Esophagus squamous epithelium (tissue), 5 donors: ENCODE results near the gene STING1. TPM values are rescaled to one million over a fixed set of nuclear protein-coding genes. Genes with fewer than 3 reads are reported as not detected.

Source experiments
- DNase-seq: peaks from one replicate; lab custom pipeline; 2025; lab: John Stamatoyannopoulos, UW
- H3K27ac ChIP-seq, 4 donors: fragments of 200-600 bp; sonication (generic); one replicate each; pipeline ENCODE4 v1.5.1; 2016 to 2019; ENCODE audit warnings: mild to moderate bottlenecking in 1 of 4
- H3K27me3 ChIP-seq, 4 donors: fragments of 200-600 bp; sonication (generic); 1 replicate in 3 of 4; 2 replicates in 1 of 4; pipeline versions ENCODE4 v1.5.1 to v1.6.0; 2017 to 2021; ENCODE audit warnings: antibody characterized with exemption in 1 of 4
- H3K36me3 ChIP-seq, 3 donors: fragments of 200-600 bp; sonication (generic); one replicate each; pipeline ENCODE4 v1.5.1; 2016 to 2019
- H3K4me1 ChIP-seq, 3 donors: fragments of 200-600 bp; sonication (generic); one replicate each; pipeline ENCODE4 v1.5.1; 2017 to 2019
- H3K4me3 ChIP-seq, 4 donors: fragments of 200-600 bp; sonication (generic); 1 replicate in 3 of 4; 2 replicates in 1 of 4; pipeline ENCODE4 v1.5.1; 2016 to 2019; ENCODE audit warnings: mild to moderate bottlenecking in 2 of 4, moderate library complexity in 1 of 4
- H3K9me3 ChIP-seq, 3 donors: fragments of 200-600 bp; sonication (generic); one replicate each; pipeline ENCODE4 v1.5.1; 2016 to 2019
- POLR2A ChIP-seq, 4 donors: fragments of 450-650 bp; IDR thresholded peaks; one replicate each; pipeline ENCODE4 v1.6.1; 2017; ENCODE audit warnings: antibody characterized with exemption in 4 of 4, mild to moderate bottlenecking in 4 of 4, moderate library complexity in 3 of 4
- WGBS, 2 donors: methylation state at CpG; one replicate each; pipeline ENCODE4 v1.1.5; 2018; 5-methylcytosine and 5-hydroxymethylcytosine counted together
- intact Hi-C: fragments of 100-400 bp; cut with DNase I; formaldehyde crosslinking; loops from one replicate; pipeline ENCODE4 v1.15.0; 2022
- total RNA-seq, 4 donors: library from RNA; depleted of rRNA; stranded (reverse); fragments of >200 nt; gene quantifications; one replicate each; pipeline ENCODE4 v1.1.0, GENCODE V29; 2016
- TF ChIP-seq, protein P1 (sequence below), 6 experiments: fragments of 450-650 bp in 4 of 6; fragments of 200-600 bp in 2 of 6; sonication (generic) in 2 of 6; IDR thresholded peaks; one replicate each; pipeline ENCODE4 v1.5.1; 2016 to 2019; ENCODE audit warnings: antibody characterized with exemption in 6 of 6, mild to moderate bottlenecking in 4 of 6, moderate library complexity in 4 of 6
- donor health status: DM: yes; HTN: yes; CAD: no.

STING1 gene
- total RNA-seq, 4 donors from 2014 or later = 33.0 to 49.6 (median 38.6) TPM

DNA sequence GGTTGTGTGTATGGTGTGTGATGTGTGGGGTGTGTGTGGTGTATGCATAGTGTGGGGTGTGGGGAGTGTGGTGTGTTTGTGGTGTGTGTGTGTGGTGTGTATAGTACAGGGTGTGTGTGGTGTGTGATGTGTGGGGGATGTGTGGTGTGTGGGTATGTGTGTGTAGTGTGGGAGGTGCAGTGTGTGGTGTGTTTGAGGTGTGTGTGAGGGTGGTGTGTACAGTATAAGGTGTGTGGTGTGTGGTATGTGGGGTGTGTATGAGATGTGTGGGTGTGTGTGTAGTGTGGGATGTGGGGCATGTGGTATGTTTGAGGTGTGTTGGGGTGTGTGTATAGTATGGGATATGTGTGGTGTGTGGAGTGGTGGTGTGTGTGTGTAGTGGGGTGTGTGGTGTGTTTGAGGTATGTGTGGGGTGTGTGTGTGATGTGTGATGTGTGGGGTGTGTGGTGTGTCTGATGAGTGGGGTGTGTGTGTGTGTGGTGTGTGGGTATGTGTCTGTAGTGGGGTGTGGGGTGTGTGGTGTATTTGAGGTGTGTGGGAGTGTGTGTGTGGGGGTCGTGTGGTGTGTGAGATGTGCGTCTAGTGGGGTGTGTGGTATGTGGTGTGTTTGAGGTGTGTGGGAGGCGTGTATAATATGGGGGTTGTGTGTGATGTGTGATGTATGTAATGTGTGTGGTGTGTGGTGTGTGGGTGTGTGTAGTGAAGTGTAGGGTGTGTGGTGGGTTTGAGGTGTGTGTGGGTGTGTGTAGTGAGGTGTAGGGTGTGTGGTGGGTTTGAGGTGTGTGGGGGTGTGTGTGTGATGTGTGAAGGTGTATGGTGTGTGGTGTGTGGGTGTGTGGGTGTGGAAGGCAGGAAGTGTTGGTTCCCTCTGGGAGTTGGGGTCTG is 28.6 kb downstream of the STING1 start:
- 75 to 82% methylated on average over 3 of the region's 3 CpGs for WGBS, 2 donors

DNA sequence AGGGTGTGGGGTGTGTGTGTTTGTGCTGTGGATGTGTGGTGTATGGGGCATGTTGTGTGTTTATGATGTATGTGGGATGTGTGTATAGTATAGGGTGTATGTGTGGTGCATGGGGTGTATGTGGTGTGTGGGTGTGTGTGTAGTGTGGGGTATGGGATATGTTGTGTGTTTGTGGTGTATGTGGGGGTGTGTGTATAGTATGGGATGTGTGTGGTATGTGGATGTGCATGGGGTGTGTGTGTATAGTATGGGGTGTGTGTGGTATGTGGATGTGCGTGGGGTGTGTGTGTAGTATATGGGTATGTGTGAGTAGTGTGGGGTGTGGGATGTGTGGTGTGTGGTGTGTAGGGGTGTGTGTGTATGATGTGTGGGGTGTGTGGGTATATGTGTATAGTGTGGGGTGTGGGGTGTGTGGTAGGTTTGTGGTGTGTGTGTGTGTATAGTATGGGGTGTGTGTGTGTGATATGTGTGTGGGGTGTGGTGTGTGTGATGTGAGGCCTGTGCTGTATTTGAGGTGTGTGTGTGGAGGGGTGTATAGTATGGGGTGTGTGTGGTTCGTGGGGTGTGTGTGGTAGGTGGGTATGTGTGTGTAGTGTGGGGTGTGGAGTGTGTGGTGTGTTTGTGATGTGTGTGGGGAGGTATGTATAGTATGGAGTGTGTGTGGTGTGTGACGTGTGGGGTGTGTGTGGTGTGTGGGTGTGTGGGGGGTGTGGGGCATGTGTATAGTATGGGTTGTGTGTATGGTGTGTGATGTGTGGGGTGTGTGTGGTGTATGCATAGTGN is 30.5 kb downstream of the STING1 start:
- no peak for DNase-seq
- intact Hi-C loops = no loop called here
- no peaks in the 10 kb centered on the region for H3K36me3 ChIP-seq

More for the DNA sequence above, 28.6 kb downstream of the STING1 start:
- Histone ChIP-seq H3K9me3 (no peaks in the 10 kb centered on the region), H3K4me3 (no peak overlapping the region), H3K36me3 (no peaks in the 10 kb centered on the region), H3K27ac (no peak overlapping the region), H3K27me3 (no peaks in the 10 kb centered on the region), H3K4me1 (peaks cover 0 to 12% (median 1%) of the 10 kb centered on the region in 3 donors)
- intact Hi-C loops = no loop called here
- no peak for DNase-seq
- TF ChIP-seq, protein P1, sequence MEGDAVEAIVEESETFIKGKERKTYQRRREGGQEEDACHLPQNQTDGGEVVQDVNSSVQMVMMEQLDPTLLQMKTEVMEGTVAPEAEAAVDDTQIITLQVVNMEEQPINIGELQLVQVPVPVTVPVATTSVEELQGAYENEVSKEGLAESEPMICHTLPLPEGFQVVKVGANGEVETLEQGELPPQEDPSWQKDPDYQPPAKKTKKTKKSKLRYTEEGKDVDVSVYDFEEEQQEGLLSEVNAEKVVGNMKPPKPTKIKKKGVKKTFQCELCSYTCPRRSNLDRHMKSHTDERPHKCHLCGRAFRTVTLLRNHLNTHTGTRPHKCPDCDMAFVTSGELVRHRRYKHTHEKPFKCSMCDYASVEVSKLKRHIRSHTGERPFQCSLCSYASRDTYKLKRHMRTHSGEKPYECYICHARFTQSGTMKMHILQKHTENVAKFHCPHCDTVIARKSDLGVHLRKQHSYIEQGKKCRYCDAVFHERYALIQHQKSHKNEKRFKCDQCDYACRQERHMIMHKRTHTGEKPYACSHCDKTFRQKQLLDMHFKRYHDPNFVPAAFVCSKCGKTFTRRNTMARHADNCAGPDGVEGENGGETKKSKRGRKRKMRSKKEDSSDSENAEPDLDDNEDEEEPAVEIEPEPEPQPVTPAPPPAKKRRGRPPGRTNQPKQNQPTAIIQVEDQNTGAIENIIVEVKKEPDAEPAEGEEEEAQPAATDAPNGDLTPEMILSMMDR (IDR thresholded peaks at IDR 0.05) = no peak
- TF ChIP-seq POLR2A (IDR thresholded peaks at IDR 0.05) = no peak

DNA sequence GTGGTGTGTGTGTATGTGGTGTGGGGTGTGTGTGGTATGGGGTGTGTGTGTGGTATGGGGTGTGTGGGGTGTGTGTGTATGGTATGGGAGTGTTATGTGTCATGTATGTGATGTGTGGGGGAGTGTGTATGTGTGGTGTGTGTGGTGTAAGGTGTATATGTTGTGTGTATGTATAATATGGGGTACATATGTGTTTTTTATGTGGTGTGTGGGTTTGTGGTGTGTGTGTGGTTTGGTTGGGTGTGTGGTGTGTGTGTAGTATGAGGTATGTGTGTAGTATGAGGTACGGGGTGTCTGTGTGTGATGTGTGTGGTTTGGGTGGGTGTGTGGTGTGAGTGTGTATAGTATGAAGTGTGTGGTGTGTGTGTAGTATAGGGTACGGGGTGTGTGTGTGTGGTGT is 31.4 kb downstream of the STING1 start:
- TF ChIP-seq POLR2A (IDR thresholded peaks at IDR 0.05) = no peak
- TF ChIP-seq, protein P1 (IDR thresholded peaks at IDR 0.05) = no peak
- 82 to 96% methylated on average over 2 of the region's 2 CpGs for whole genome bisulfite sequencing, 2 donors
- H3K9me3 ChIP-seq = no peaks in the 10 kb centered on the region
- H3K4me3 ChIP-seq = no peak overlapping the region
- intact Hi-C loops = no loop called here
- no peak overlapping the region for H3K27ac ChIP-seq
- no peaks in the 10 kb centered on the region for H3K36me3 ChIP-seq
- DNase-seq = no peak
- H3K27me3 ChIP-seq = no peaks in the 10 kb centered on the region
- H3K4me1 ChIP-seq = peaks cover 0 to 15% (median 14%) of the 10 kb centered on the region in 3 donors

More for the DNA sequence above, 30.5 kb downstream of the STING1 start:
- Histone ChIP-seq H3K4me3 (no peak overlapping the region), H3K27me3 (no peaks in the 10 kb centered on the region), H3K4me1 (peaks cover 0 to 6% (median 6%) of the 10 kb centered on the region in 3 donors), H3K27ac (no peak overlapping the region), H3K9me3 (no peaks in the 10 kb centered on the region)
- WGBS, 2 donors = 77 to 78% methylated on average over 3 of the region's 3 CpGs
- no peak for TF ChIP-seq POLR2A (IDR thresholded peaks at IDR 0.05)
- TF ChIP-seq, protein P1 (IDR thresholded peaks at IDR 0.05) = no peak

DNA sequence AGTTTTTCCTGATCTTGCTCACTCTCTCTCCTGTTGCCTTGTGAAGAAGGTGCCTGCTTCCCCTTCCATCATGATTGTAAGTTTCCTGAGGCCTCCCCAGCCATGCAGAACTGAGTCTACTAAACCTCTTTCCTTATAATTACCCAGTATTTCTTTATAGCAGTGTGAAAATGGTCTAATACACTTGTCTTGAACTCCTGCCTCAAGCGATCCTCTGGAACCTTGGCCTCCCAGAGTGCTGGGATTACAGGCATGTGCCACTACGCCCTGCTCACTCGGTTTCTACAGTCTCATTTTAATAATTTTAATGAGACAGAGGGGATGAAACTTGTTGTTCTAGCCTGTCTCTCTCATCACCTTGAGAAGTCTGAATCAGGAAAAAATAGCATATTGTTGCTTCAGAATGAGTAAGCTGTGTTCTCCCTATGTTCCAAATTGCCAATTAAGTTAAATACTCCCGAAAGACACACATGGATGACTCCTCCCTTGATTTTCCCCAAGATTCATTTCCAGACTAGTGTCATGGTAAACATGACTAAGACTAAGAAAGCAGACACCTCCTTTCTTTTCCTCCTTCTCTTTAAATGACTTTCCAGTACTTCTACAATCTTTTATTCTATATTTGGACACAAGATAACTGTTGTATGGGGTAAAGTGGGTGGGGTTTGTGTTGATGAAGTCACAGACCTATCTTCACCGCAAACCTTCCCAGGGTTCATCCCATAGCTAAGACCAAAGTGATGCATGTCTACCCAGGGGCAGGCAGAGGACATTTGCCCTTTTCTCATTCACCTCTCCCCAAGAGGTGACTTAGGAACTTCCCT is 35.4 kb downstream of the STING1 start:
- no peak for TF ChIP-seq POLR2A (IDR thresholded peaks at IDR 0.05)
- TF ChIP-seq, protein P1 (IDR thresholded peaks at IDR 0.05) = no peak
- intact Hi-C loops = no loop called here
- no peak overlapping the region for H3K4me3 ChIP-seq
- H3K9me3 ChIP-seq = no peaks in the 10 kb centered on the region
- H3K27me3 ChIP-seq = no peaks in the 10 kb centered on the region
- no peaks in the 10 kb centered on the region for H3K36me3 ChIP-seq
- WGBS, 2 donors = 52 to 53% methylated on average over 5 of the region's 5 CpGs
- DNase-seq = no peak
- peaks cover 0 to 42% (median 27%) of the 10 kb centered on the region in 3 donors for H3K4me1 ChIP-seq
- H3K27ac ChIP-seq = peak overlapping the region; percentile 17 to 39 (median 34)
